Stimulated activated CD4-positive, alpha-beta T cell treated with anti-CD3 and anti-CD28 coated beads, TNF-alpha, amount 100 ng/mL, for 48 hours (primary cell): ENCODE data around the gene MFSD12.
"Not testable (repeated sequence)": the region's sequence is repeated elsewhere in the genome, so short reads cannot be mapped to it uniquely, and the experiment has no call there.

ENCODE experiments used
- DNase-seq, 3 donors: peaks; one replicate each; pipeline ENCODE4 v3.0.0-alpha.2; 2020; ENCODE audit warnings: low read depth in 3 of 3

The MFSD12 gene

GRCh38 chr19:3537438-3538240, 19.7 kb downstream of the MFSD12 start:
- DNase-seq = no peak

GRCh38 chr19:3537101-3537437, 20.3 kb downstream of the MFSD12 start:
- no peak for DNase-seq

- DNase-seq = no peak
These were observed 20.8 kb downstream of the MFSD12 start for GRCh38 chr19:3536429-3537100.

- DNase-seq = no peak
These were observed 21.4 kb downstream of the MFSD12 start for GRCh38 chr19:3535981-3536380.

- no peak for DNase-seq
These were observed 21.8 kb downstream of the MFSD12 start for GRCh38 chr19:3535563-3535965.

- no peak for DNase-seq
These were observed 22.2 kb downstream of the MFSD12 start for GRCh38 chr19:3535235-3535535.

GRCh38 chr19:3534375-3535234, 22.8 kb downstream of the MFSD12 start:
- DNase-seq = no peak

GRCh38 chr19:3533563-3534216, 23.7 kb downstream of the MFSD12 start:
- DNase-seq = no peak

GRCh38 chr19:3533033-3533432, 24.4 kb downstream of the MFSD12 start:
- no peak for DNase-seq

GRCh38 chr19:3532154-3532786, 25.1 kb downstream of the MFSD12 start:
- no peak for DNase-seq

GRCh38 chr19:3531716-3532115, 25.7 kb downstream of the MFSD12 start:
- DNase-seq = no peak

- no peak for DNase-seq
These were observed 27.0 kb downstream of the MFSD12 start for GRCh38 chr19:3530389-3530788.

- not testable (repeated sequence) for DNase-seq
These were observed 28.1 kb downstream of the MFSD12 start for GRCh38 chr19:3529299-3529698.

- DNase-seq = no peak
These were observed 28.7 kb downstream of the MFSD12 start for GRCh38 chr19:3528539-3529211.

- DNase-seq = no peak
These were observed 29.3 kb downstream of the MFSD12 start for GRCh38 chr19:3528080-3528479.

GRCh38 chr19:3527238-3527910, 30.0 kb downstream of the MFSD12 start:
- DNase-seq = no peak

GRCh38 chr19:3526507-3527237, 30.7 kb downstream of the MFSD12 start:
- no peak for DNase-seq

GRCh38 chr19:3524904-3525451, 32.4 kb downstream of the MFSD12 start:
- DNase-seq = no peak

- DNase-seq = no peak
These were observed 33.1 kb downstream of the MFSD12 start for GRCh38 chr19:3524078-3524842.
